Measurements from ENCODE around the gene NRM. TPM values are rescaled to one million over a fixed set of nuclear protein-coding genes. Genes with fewer than 3 reads are reported as not detected.
A peak's percentile ranks its signal among the peaks of the same experiment; 100 is the strongest.

NRM gene
- total RNA-seq, 2 experiments from 2014 or later = 21.0 to 22.0 TPM

- Mint-ChIP-seq H3K4me3 (no peak overlapping the region), H3K27me3 (no peaks in the 10 kb centered on the region), H3K27ac (no peak overlapping the region), H3K9me3 (no peaks in the 10 kb centered on the region), H3K4me1 (ENCODE audit: low read depth) (peaks cover 37% of the 10 kb centered on the region), H3K36me3 (ENCODE audit: low read depth) (peaks cover 11% of the 10 kb centered on the region)
- POLR2A ChIA-PET = no interaction called here
- intact Hi-C loops (cut with micrococcal nuclease) = no loop called here
- DNase-seq (no peak), ATAC-seq (no peak)
- no peak for TF ChIP-seq CTCF (IDR thresholded peaks at IDR 0.05)
- CTCF ChIA-PET = interaction anchor here (1.5 kb wide), 1 partner anchor 47 kb away, joined by 4 read pairs; no protein-coding TSS in a partner anchor
These were observed 47.1 kb downstream of the NRM start for GRCh38 chr6:30643656-30644055.

- H3K4me3 Mint-ChIP-seq = no peak overlapping the region
These were observed 49.7 kb downstream of the NRM start for GRCh38 chr6:30641048-30641447.

GRCh38 chr6:30640481-30640880 is 50.3 kb downstream of the NRM start:
- CTCF ChIA-PET = interaction anchor here (0.8 to 3.6 kb wide), 8 partner anchors 11 to 157 kb away, joined by 3 to 13 read pairs (median 4); no protein-coding TSS in a partner anchor
- intact Hi-C loops (cut with micrococcal nuclease) = no loop called here
- no peak for ATAC-seq

More at GRCh38 chr6:30641048-30641447, 49.7 kb downstream of the NRM start:
- CTCF ChIA-PET = interaction anchor here (0.8 to 3.6 kb wide), 7 partner anchors 11 to 99 kb away, joined by 3 to 13 read pairs (median 5); no protein-coding TSS in a partner anchor
- peak; percentile 58 for ATAC-seq
- POLR2A ChIA-PET = interaction anchor here (0.7 to 1.6 kb wide), 3 partner anchors 10 to 90 kb away, joined by 3 to 6 read pairs (median 3); partner anchors contain the start of gene MRPS18B
- Mint-ChIP-seq H3K27me3 (no peaks in the 10 kb centered on the region), H3K4me1 (ENCODE audit: low read depth) (peaks cover 28% of the 10 kb centered on the region), H3K9me3 (no peaks in the 10 kb centered on the region), H3K27ac (peak overlapping the region; percentile 11), H3K36me3 (ENCODE audit: low read depth) (peaks cover 8% of the 10 kb centered on the region)
- no peak for TF ChIP-seq CTCF (IDR thresholded peaks at IDR 0.05)
- intact Hi-C loops (cut with micrococcal nuclease) = no loop called here
- no peak for DNase-seq

More at GRCh38 chr6:30640481-30640880, 50.3 kb downstream of the NRM start:
- H3K9me3 Mint-ChIP-seq = no peaks in the 10 kb centered on the region
- H3K36me3 Mint-ChIP-seq (ENCODE audit: low read depth) = peaks cover 8% of the 10 kb centered on the region
- POLR2A ChIA-PET = interaction anchor here (1.6 kb wide), 1 partner anchor 22 kb away, joined by 6 read pairs; the partner anchor contains the start of gene MRPS18B
- DNase-seq = no peak
- H3K27ac Mint-ChIP-seq = peak overlapping the region; percentile 50
- H3K27me3 Mint-ChIP-seq = no peaks in the 10 kb centered on the region
- TF ChIP-seq CTCF (IDR thresholded peaks at IDR 0.05) = no peak
- H3K4me1 Mint-ChIP-seq (ENCODE audit: low read depth) = peaks cover 22% of the 10 kb centered on the region
- no peak overlapping the region for H3K4me3 Mint-ChIP-seq

Other genes starting within 250 kb of the NRM start
- 100 to 1,000 TPM; 493 to 499 TPM for gene HLA-E, start 201.5 kb downstream of the NRM start, total RNA-seq
- gene GNL1, start 134.5 kb downstream of the NRM start, total RNA-seq = 100 to 1,000 TPM; 107 to 122 TPM
- 10 to 100 TPM; 23.0 to 24.6 TPM for gene PRR3, start 133.7 kb downstream of the NRM start, total RNA-seq
- gene ABCF1, start 119.5 kb downstream of the NRM start, total RNA-seq = 10 to 100 TPM; 86.9 to 88.0 TPM
- 10 to 100 TPM; 59.0 to 59.8 TPM for gene PPP1R10, start 73.7 kb downstream of the NRM start, total RNA-seq
- gene MRPS18B, start 73.1 kb downstream of the NRM start, total RNA-seq = 100 to 1,000 TPM; 109 to 110 TPM
- gene ATAT1, start 64.1 kb downstream of the NRM start, total RNA-seq = 1 to 10 TPM; 7.5 to 7.8 TPM
- 10 to 100 TPM; 34.8 to 40.1 TPM for gene C6orf136, start 43.9 kb downstream of the NRM start, total RNA-seq
- 10 to 100 TPM; 31.1 to 31.3 TPM for gene DHX16, start 18.0 kb downstream of the NRM start, total RNA-seq
- 100 to 1,000 TPM; 174 to 177 TPM for gene PPP1R18, start 4.3 kb downstream of the NRM start, total RNA-seq
- gene MDC1, start 26.3 kb upstream of the NRM start, total RNA-seq = 10 to 100 TPM; 80.4 to 90.7 TPM
- gene TUBB, start 29.4 kb upstream of the NRM start, total RNA-seq = 1,000 to 10,000 TPM; 1,556 to 1,579 TPM
- 100 to 1,000 TPM; 135 TPM for gene FLOT1, start 51.7 kb upstream of the NRM start, total RNA-seq
- gene IER3, start 53.6 kb upstream of the NRM start, total RNA-seq = 100 to 1,000 TPM; 375 to 386 TPM
- 10 to 100 TPM; 14.4 to 14.5 TPM for gene DDR1, start 193.5 kb upstream of the NRM start, total RNA-seq
- gene GTF2H4, start 217.2 kb upstream of the NRM start, total RNA-seq = 10 to 100 TPM; 37.1 to 41.9 TPM
- gene VARS2, start 223.3 kb upstream of the NRM start, total RNA-seq = 10 to 100 TPM; 83.0 to 84.0 TPM
- gene SFTA2, start 241.2 kb upstream of the NRM start, total RNA-seq = not detected
- not detected for gene MUCL3, start 250.0 kb upstream of the NRM start, total RNA-seq